ENCODE data around the gene HTR3D. TPM values are rescaled to one million over a fixed set of nuclear protein-coding genes. Genes with fewer than 3 reads are reported as not detected.

The HTR3D gene
- total RNA-seq, 6 experiments from 2014 or later, result not detected

GRCh38 chr3:184058029-184058428, 26.5 kb downstream of the HTR3D start:
- 66% methylated on average over 9 of the region's 9 CpGs for WGBS (ENCODE audit: insufficient coverage, low coverage, low lambda C conversion rate, missing lambda C conversion rate)
- ATAC-seq, result no peak

DNA sequence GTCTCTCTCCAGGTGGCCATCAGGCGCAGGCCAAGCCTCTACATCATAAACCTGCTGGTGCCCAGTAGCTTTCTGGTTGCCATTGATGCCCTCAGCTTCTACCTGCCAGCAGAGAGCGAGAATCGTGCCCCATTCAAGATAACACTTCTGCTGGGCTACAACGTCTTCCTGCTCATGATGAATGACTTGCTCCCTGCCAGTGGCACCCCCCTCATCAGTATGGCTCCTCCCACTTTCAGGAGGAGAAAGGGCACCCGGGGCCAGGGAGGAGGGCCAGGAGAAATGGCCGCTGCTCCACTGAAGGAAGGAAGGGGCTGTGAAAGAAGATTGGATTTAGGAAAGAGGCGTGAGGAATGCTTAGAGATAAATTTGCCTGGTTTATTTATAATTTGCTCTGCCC, 27.9 kb downstream of the HTR3D start:
- no peaks in the 10 kb centered on the region for H3K9me3 ChIP-seq
- intact Hi-C loops (cut with DNase I), result no loop called here
- no peak for DNase-seq
- 58% methylated on average over 6 of the region's 7 CpGs for WGBS (ENCODE audit: insufficient coverage, low coverage, low lambda C conversion rate, missing lambda C conversion rate)
- H3K36me3 ChIP-seq, result no peaks in the 10 kb centered on the region
- H3K4me3 ChIP-seq, result no peak overlapping the region
- no peaks in the 10 kb centered on the region for H3K27me3 ChIP-seq
- TF ChIP-seq POLR2A (IDR thresholded peaks at IDR 0.05), result no peak
- TF ChIP-seq CTCF (IDR thresholded peaks at IDR 0.05), result no peak
- H3K4me1 ChIP-seq, result no peaks in the 10 kb centered on the region
- no peak overlapping the region for H3K27ac ChIP-seq
- ATAC-seq, result no peak

More at GRCh38 chr3:184058029-184058428, 26.5 kb downstream of the HTR3D start:
- TF ChIP-seq POLR2A (IDR thresholded peaks at IDR 0.05), result no peak
- no peak for TF ChIP-seq CTCF (IDR thresholded peaks at IDR 0.05)
- H3K36me3 ChIP-seq, result no peaks in the 10 kb centered on the region
- no peaks in the 10 kb centered on the region for H3K9me3 ChIP-seq
- no peaks in the 10 kb centered on the region for H3K27me3 ChIP-seq
- DNase-seq, result no peak
- H3K27ac ChIP-seq, result no peak overlapping the region
- H3K4me3 ChIP-seq, result no peak overlapping the region
- intact Hi-C loops (cut with DNase I), result no loop called here
- H3K4me1 ChIP-seq, result no peaks in the 10 kb centered on the region

DNA sequence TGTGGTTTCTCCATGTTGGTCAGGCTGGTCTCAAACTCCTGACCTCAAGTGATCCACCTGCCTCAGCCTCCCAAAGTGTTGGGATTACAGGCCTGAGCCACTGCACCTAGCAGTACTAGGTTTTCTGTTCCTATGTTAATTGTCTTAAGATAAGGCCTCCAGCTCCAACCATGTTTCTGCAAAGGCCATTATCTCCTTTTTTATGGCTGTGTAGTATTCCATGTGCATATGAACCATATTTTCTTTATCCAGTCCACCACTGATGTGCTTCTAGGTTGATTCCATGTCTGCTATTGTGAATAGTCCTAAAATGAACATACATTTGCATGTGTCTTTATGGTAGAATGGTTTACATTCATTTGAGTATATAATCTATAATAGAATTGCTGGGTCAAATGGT, 31.1 kb downstream of the HTR3D start:
- no peaks in the 10 kb centered on the region for H3K4me1 ChIP-seq
- no peak for ATAC-seq
- no peaks in the 10 kb centered on the region for H3K27me3 ChIP-seq
- H3K36me3 ChIP-seq, result no peaks in the 10 kb centered on the region
- intact Hi-C loops (cut with DNase I), result no loop called here
- TF ChIP-seq POLR2A (IDR thresholded peaks at IDR 0.05) (no peak), CTCF (IDR thresholded peaks at IDR 0.05) (no peak)
- no peak overlapping the region for H3K4me3 ChIP-seq
- DNase-seq, result no peak
- no peaks in the 10 kb centered on the region for H3K9me3 ChIP-seq
- no peak overlapping the region for H3K27ac ChIP-seq

DNA sequence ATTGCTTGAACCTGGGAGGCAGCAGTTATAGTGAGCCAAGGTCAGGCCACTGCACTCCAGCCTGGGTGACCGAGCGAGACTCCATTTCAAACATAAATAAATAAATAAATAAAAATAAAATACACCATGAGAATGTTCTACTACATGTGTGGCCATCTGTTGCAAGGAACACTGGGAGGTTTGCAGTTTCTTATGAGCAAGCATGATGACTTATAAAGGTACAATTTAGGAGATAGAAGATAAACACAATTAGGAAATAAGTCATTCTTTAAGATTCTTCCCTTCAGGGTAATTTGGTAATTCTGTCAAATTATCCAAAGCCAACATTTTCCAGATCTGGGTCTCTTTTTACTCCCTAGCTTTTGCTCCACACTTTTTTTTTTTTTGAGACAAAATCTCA, 34.7 kb downstream of the HTR3D start:
- no peaks in the 10 kb centered on the region for H3K36me3 ChIP-seq
- H3K9me3 ChIP-seq, result no peaks in the 10 kb centered on the region
- intact Hi-C loops (cut with DNase I), result no loop called here
- no peak overlapping the region for H3K27ac ChIP-seq
- WGBS (ENCODE audit: insufficient coverage, low coverage, low lambda C conversion rate, missing lambda C conversion rate), result 79% methylated on average over 2 of the region's 2 CpGs
- no peak overlapping the region for H3K4me3 ChIP-seq
- TF ChIP-seq POLR2A (IDR thresholded peaks at IDR 0.05) (no peak), CTCF (IDR thresholded peaks at IDR 0.05) (no peak)
- no peaks in the 10 kb centered on the region for H3K27me3 ChIP-seq
- no peaks in the 10 kb centered on the region for H3K4me1 ChIP-seq
- no peak for ATAC-seq
- DNase-seq, result no peak

GRCh38 chr3:184067573-184068055, 36.1 kb downstream of the HTR3D start:
- Histone ChIP-seq H3K36me3 (no peaks in the 10 kb centered on the region), H3K27me3 (no peaks in the 10 kb centered on the region), H3K9me3 (no peaks in the 10 kb centered on the region), H3K27ac (no peak overlapping the region), H3K4me1 (no peaks in the 10 kb centered on the region), H3K4me3 (no peak overlapping the region)
- DNase-seq, result no peak
- intact Hi-C loops (cut with DNase I), result no loop called here
- TF ChIP-seq CTCF (IDR thresholded peaks at IDR 0.05), result no peak
- TF ChIP-seq POLR2A (IDR thresholded peaks at IDR 0.05), result no peak
- 21% methylated on average over 2 of the region's 6 CpGs for WGBS (ENCODE audit: insufficient coverage, low coverage, low lambda C conversion rate, missing lambda C conversion rate)
- ATAC-seq, result no peak
